GM23338 (cell line): ENCODE measurements around the gene PPP1R12A. TPM values are rescaled to one million over a fixed set of nuclear protein-coding genes. Genes with fewer than 3 reads are reported as not detected.

ENCODE experiments used
- ATAC-seq: fragments of 200-7000 bp; cut with Tn5 transposase; 3 replicates; pipeline ENCODE4 v1.9.1; 2020
- DNase-seq: peaks from one replicate; pipeline ENCODE4 v3.0.0-alpha.2; 2015; ENCODE audit warnings: low spot score
- H2AFZ ChIP-seq: fragments of 200-600 bp; sonication (generic); 2 replicates; pipeline ENCODE4 v1.8.0; 2016; ENCODE audit warnings: antibody characterized with exemption, mild to moderate bottlenecking, moderate library complexity
- H3F3A ChIP-seq: fragments of 200-600 bp; sonication (generic); replicated peaks from 2 replicates; pipeline ENCODE4 v1.8.0; 2017; ENCODE audit warnings: antibody characterized with exemption, mixed run types, low read depth
- H3K27ac ChIP-seq: fragments of 200-600 bp; sonication (generic); 2 replicates; pipeline ENCODE4 v1.6.1; 2016; ENCODE audit warnings: low read depth
- H3K27me3 ChIP-seq: fragments of 200-600 bp; sonication (generic); 2 replicates; pipeline ENCODE4 v1.8.0; 2016; ENCODE audit warnings: mild to moderate bottlenecking, mixed run types, moderate library complexity; ENCODE audit not compliant: insufficient read depth
- H3K36me3 ChIP-seq: fragments of 200-600 bp; sonication (generic); 2 replicates; pipeline ENCODE4 v1.8.0; 2016; ENCODE audit warnings: mild to moderate bottlenecking; ENCODE audit not compliant: insufficient read depth
- H3K4me1 ChIP-seq: fragments of 200-600 bp; sonication (generic); 2 replicates; pipeline ENCODE4 v1.8.0; 2016; ENCODE audit warnings: mild to moderate bottlenecking, moderate library complexity; ENCODE audit not compliant: insufficient read depth
- H3K4me2 ChIP-seq: fragments of 200-600 bp; sonication (generic); 2 replicates; pipeline ENCODE4 v1.7.1; 2017; ENCODE audit warnings: mixed run types
- H3K4me3 ChIP-seq: fragments of 200-600 bp; sonication (generic); 2 replicates; pipeline ENCODE4 v1.6.1; 2016; ENCODE audit warnings: mixed run types
- H3K79me2 ChIP-seq: fragments of 200-600 bp; sonication (generic); replicated peaks from 2 replicates; pipeline ENCODE4 v1.8.0; 2017; ENCODE audit warnings: mild to moderate bottlenecking; ENCODE audit not compliant: insufficient read depth
- H3K9me2 ChIP-seq: fragments of 200-600 bp; sonication (generic); 2 replicates; pipeline ENCODE4 v1.8.0; 2017; ENCODE audit not compliant: insufficient read depth
- H4K20me1 ChIP-seq: fragments of 200-600 bp; sonication (generic); replicated peaks from 2 replicates; pipeline ENCODE4 v1.8.0; 2017; ENCODE audit warnings: mild to moderate bottlenecking; ENCODE audit not compliant: insufficient read depth
- H3K27ac Mint-ChIP-seq: 2 replicates; pipeline ENCODE4 v1.8.0; 2020; ENCODE audit warnings: inconsistent platforms, mild to moderate bottlenecking, moderate library complexity, mixed read lengths
- H3K27me3 Mint-ChIP-seq: 3 replicates; pipeline ENCODE4 v1.8.0; 2022; ENCODE audit warnings: low read depth, mild to moderate bottlenecking, moderate library complexity, mixed read lengths, inconsistent platforms; ENCODE audit not compliant: insufficient read depth, poor library complexity
- H3K36me3 Mint-ChIP-seq: 3 replicates; pipeline ENCODE4 v1.8.0; 2021; ENCODE audit warnings: low read depth, mild to moderate bottlenecking, inconsistent platforms, moderate library complexity, mixed read lengths
- H3K4me1 Mint-ChIP-seq: 3 replicates; pipeline ENCODE4 v1.8.0; 2020; ENCODE audit warnings: mild to moderate bottlenecking, inconsistent platforms, mixed read lengths
- H3K4me3 Mint-ChIP-seq: 3 replicates; pipeline ENCODE4 v1.8.0; 2021; ENCODE audit warnings: moderate library complexity, mild to moderate bottlenecking, inconsistent platforms, mixed read lengths
- H3K9me3 Mint-ChIP-seq: 3 replicates; pipeline ENCODE4 v1.8.0; 2020; ENCODE audit warnings: moderate library complexity, mild to moderate bottlenecking, inconsistent platforms, mixed read lengths
- CREB1 ChIP-seq: fragments of 250-450 bp; sonication (Bioruptor Pico); IDR thresholded peaks from 2 replicates; pipeline ENCODE4 v1.5.0; 2020; ENCODE audit warnings: low read depth, mild to moderate bottlenecking, moderate library complexity
- EZH2 ChIP-seq: fragments of 200-600 bp; sonication (generic); IDR thresholded peaks from one replicate; pipeline ENCODE4 v1.8.0; 2017; ENCODE audit warnings: antibody characterized with exemption, mild to moderate bottlenecking, low read depth; ENCODE audit not compliant: unreplicated experiment
- EZH2phosphoT487 ChIP-seq: fragments of 200-600 bp; sonication (generic); IDR thresholded peaks from one replicate; pipeline ENCODE4 v1.8.1; 2018; ENCODE audit warnings: antibody characterized with exemption; ENCODE audit not compliant: unreplicated experiment
- JUNB ChIP-seq: IDR thresholded peaks from one replicate; pipeline ENCODE4 v1.6.1; 2016; ENCODE audit warnings: antibody characterized with exemption; ENCODE audit not compliant: unreplicated experiment
- NANOG ChIP-seq: IDR thresholded peaks from 2 replicates; pipeline ENCODE4 v1.6.1; 2016; ENCODE audit warnings: antibody characterized with exemption, borderline replicate concordance
- STAT1 ChIP-seq: IDR thresholded peaks from one replicate; pipeline ENCODE4 v1.6.1; 2016; ENCODE audit warnings: antibody characterized with exemption; ENCODE audit not compliant: unreplicated experiment
- ZNF114 ChIP-seq: fragments of 250-450 bp; sonication (Bioruptor Pico); IDR thresholded peaks from 2 replicates; pipeline ENCODE4 v1.5.0; 2020; ENCODE audit warnings: mild to moderate bottlenecking, moderate library complexity
- ZNF331 ChIP-seq: fragments of 250-450 bp; sonication (Bioruptor Pico); IDR thresholded peaks from 2 replicates; pipeline ENCODE4 v1.5.0; 2020; ENCODE audit warnings: low read depth, mild to moderate bottlenecking, moderate library complexity
- polyA plus RNA-seq: library from polyadenylated mRNA; unstranded; fragments of >200 nt; fragmentation: Nextera tagmentation; extraction: Ambion mirVana; gene quantifications from 2 replicates; pipeline ENCODE4 v1.2.1, GENCODE V29; 2016
- total RNA-seq: library from RNA; depleted of rRNA; stranded (reverse); fragments of >200 nt; shearing (Covaris generic); gene quantifications from 2 replicates; pipeline ENCODE4 v1.2.3, GENCODE V29; 2014
- TF ChIP-seq, protein P1 (sequence below): fragments of 250-450 bp; sonication (Bioruptor Pico); IDR thresholded peaks from 2 replicates; pipeline ENCODE4 v1.5.0; 2020; ENCODE audit warnings: mild to moderate bottlenecking, moderate library complexity
- TF ChIP-seq, protein P2 (sequence below), 2 experiments: fragments of 200-600 bp in 1 of 2; sonication (generic) in 1 of 2; conservative IDR thresholded peaks; 2 replicates each; pipeline versions ENCODE4 v1.5.1 to v1.6.1; 2016 to 2017; ENCODE audit warnings: antibody characterized with exemption in 2 of 2, low read depth in 2 of 2, mild to moderate bottlenecking in 2 of 2, moderate library complexity in 1 of 2
- TF ChIP-seq, protein P3 (sequence below): IDR thresholded peaks from one replicate; pipeline ENCODE4 v1.6.1; 2018; ENCODE audit warnings: antibody characterized with exemption; ENCODE audit not compliant: unreplicated experiment
- TF ChIP-seq, protein P4 (sequence below): IDR thresholded peaks from 2 replicates; pipeline ENCODE4 v1.6.1; 2016; ENCODE audit warnings: antibody characterized with exemption

Gene PPP1R12A
- total and polyA plus RNA-seq, 2 experiments from 2014 or later = 91.6 to 146 TPM

DNA sequence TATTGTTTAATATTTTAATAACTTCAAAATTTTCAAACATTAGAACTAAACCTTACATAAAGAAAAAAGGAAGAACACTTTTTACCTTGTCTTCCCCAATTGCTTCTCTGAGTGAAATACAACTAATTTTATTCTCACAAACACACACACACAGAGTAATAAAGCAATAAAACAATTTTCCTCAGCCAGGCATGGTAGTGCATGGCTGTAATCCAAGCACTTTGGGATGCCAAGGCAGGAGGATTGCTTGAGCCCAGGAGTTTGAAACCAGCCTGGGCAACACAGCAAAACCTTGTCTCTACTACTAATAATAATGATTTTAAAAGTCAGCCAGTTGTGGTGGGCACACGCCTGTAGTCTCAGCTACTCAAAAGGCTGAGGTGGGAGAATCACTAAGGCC, 13.1 kb downstream of the PPP1R12A start:
- no peak for DNase-seq
- Mint-ChIP-seq H3K4me3 (no peak overlapping the region), H3K27ac (no peak overlapping the region), H3K9me3 (no peaks in the 10 kb centered on the region), H3K4me1 (peaks cover 23% of the 10 kb centered on the region), H3K27me3 (no peaks in the 10 kb centered on the region), H3K36me3 (no peaks in the 10 kb centered on the region)
- Histone ChIP-seq H3K79me2 (peaks cover 100% of the 10 kb centered on the region), H3K4me3 (no peak overlapping the region), H3K4me2 (no peak overlapping the region), H3K4me1 (peaks cover 7% of the 10 kb centered on the region), H3K9me2 (no peaks in the 10 kb centered on the region), H3K27ac (no peak overlapping the region), H3F3A (no peaks in the 10 kb centered on the region), H3K27me3 (no peaks in the 10 kb centered on the region), H4K20me1 (peaks cover 45% of the 10 kb centered on the region), H2AFZ (no peak overlapping the region), H3K36me3 (no peaks in the 10 kb centered on the region)
- ATAC-seq = no peak
- TF ChIP-seq, protein P1, sequence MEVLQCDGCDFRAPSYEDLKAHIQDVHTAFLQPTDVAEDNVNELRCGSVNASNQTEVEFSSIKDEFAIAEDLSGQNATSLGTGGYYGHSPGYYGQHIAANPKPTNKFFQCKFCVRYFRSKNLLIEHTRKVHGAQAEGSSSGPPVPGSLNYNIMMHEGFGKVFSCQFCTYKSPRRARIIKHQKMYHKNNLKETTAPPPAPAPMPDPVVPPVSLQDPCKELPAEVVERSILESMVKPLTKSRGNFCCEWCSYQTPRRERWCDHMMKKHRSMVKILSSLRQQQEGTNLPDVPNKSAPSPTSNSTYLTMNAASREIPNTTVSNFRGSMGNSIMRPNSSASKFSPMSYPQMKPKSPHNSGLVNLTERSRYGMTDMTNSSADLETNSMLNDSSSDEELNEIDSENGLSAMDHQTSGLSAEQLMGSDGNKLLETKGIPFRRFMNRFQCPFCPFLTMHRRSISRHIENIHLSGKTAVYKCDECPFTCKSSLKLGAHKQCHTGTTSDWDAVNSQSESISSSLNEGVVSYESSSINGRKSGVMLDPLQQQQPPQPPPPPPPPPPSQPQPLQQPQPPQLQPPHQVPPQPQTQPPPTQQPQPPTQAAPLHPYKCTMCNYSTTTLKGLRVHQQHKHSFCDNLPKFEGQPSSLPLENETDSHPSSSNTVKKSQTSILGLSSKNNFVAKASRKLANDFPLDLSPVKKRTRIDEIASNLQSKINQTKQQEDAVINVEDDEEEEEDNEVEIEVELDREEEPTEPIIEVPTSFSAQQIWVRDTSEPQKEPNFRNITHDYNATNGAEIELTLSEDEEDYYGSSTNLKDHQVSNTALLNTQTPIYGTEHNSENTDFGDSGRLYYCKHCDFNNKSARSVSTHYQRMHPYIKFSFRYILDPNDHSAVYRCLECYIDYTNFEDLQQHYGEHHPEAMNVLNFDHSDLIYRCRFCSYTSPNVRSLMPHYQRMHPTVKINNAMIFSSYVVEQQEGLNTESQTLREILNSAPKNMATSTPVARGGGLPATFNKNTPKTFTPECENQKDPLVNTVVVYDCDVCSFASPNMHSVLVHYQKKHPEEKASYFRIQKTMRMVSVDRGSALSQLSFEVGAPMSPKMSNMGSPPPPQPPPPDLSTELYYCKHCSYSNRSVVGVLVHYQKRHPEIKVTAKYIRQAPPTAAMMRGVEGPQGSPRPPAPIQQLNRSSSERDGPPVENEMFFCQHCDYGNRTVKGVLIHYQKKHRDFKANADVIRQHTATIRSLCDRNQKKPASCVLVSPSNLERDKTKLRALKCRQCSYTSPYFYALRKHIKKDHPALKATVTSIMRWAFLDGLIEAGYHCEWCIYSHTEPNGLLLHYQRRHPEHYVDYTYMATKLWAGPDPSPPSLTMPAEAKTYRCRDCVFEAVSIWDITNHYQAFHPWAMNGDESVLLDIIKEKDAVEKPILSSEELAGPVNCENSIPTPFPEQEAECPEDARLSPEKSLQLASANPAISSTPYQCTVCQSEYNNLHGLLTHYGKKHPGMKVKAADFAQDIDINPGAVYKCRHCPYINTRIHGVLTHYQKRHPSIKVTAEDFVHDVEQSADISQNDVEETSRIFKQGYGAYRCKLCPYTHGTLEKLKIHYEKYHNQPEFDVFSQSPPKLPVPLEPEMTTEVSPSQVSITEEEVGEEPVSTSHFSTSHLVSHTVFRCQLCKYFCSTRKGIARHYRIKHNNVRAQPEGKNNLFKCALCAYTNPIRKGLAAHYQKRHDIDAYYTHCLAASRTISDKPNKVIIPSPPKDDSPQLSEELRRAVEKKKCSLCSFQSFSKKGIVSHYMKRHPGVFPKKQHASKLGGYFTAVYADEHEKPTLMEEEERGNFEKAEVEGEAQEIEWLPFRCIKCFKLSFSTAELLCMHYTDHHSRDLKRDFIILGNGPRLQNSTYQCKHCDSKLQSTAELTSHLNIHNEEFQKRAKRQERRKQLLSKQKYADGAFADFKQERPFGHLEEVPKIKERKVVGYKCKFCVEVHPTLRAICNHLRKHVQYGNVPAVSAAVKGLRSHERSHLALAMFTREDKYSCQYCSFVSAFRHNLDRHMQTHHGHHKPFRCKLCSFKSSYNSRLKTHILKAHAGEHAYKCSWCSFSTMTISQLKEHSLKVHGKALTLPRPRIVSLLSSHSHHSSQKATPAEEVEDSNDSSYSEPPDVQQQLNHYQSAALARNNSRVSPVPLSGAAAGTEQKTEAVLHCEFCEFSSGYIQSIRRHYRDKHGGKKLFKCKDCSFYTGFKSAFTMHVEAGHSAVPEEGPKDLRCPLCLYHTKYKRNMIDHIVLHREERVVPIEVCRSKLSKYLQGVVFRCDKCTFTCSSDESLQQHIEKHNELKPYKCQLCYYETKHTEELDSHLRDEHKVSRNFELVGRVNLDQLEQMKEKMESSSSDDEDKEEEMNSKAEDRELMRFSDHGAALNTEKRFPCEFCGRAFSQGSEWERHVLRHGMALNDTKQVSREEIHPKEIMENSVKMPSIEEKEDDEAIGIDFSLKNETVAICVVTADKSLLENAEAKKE = no peak
- TF ChIP-seq ZNF114 (CRISPR knock-in tag) (no peak), CREB1 (CRISPR knock-in tag) (no peak), EZH2 (no peak), JUNB (no peak), STAT1 (no peak), NANOG (no peak), EZH2phosphoT487 (no peak), ZNF331 (CRISPR knock-in tag) (no peak)
- TF ChIP-seq, protein P2, sequence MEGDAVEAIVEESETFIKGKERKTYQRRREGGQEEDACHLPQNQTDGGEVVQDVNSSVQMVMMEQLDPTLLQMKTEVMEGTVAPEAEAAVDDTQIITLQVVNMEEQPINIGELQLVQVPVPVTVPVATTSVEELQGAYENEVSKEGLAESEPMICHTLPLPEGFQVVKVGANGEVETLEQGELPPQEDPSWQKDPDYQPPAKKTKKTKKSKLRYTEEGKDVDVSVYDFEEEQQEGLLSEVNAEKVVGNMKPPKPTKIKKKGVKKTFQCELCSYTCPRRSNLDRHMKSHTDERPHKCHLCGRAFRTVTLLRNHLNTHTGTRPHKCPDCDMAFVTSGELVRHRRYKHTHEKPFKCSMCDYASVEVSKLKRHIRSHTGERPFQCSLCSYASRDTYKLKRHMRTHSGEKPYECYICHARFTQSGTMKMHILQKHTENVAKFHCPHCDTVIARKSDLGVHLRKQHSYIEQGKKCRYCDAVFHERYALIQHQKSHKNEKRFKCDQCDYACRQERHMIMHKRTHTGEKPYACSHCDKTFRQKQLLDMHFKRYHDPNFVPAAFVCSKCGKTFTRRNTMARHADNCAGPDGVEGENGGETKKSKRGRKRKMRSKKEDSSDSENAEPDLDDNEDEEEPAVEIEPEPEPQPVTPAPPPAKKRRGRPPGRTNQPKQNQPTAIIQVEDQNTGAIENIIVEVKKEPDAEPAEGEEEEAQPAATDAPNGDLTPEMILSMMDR (conservative IDR thresholded peaks at IDR 0.05; ENCODE audit: low read depth in 2 of 2) = no peak
- TF ChIP-seq, protein P3, sequence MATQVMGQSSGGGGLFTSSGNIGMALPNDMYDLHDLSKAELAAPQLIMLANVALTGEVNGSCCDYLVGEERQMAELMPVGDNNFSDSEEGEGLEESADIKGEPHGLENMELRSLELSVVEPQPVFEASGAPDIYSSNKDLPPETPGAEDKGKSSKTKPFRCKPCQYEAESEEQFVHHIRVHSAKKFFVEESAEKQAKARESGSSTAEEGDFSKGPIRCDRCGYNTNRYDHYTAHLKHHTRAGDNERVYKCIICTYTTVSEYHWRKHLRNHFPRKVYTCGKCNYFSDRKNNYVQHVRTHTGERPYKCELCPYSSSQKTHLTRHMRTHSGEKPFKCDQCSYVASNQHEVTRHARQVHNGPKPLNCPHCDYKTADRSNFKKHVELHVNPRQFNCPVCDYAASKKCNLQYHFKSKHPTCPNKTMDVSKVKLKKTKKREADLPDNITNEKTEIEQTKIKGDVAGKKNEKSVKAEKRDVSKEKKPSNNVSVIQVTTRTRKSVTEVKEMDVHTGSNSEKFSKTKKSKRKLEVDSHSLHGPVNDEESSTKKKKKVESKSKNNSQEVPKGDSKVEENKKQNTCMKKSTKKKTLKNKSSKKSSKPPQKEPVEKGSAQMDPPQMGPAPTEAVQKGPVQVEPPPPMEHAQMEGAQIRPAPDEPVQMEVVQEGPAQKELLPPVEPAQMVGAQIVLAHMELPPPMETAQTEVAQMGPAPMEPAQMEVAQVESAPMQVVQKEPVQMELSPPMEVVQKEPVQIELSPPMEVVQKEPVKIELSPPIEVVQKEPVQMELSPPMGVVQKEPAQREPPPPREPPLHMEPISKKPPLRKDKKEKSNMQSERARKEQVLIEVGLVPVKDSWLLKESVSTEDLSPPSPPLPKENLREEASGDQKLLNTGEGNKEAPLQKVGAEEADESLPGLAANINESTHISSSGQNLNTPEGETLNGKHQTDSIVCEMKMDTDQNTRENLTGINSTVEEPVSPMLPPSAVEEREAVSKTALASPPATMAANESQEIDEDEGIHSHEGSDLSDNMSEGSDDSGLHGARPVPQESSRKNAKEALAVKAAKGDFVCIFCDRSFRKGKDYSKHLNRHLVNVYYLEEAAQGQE = no peak
- TF ChIP-seq, protein P4, sequence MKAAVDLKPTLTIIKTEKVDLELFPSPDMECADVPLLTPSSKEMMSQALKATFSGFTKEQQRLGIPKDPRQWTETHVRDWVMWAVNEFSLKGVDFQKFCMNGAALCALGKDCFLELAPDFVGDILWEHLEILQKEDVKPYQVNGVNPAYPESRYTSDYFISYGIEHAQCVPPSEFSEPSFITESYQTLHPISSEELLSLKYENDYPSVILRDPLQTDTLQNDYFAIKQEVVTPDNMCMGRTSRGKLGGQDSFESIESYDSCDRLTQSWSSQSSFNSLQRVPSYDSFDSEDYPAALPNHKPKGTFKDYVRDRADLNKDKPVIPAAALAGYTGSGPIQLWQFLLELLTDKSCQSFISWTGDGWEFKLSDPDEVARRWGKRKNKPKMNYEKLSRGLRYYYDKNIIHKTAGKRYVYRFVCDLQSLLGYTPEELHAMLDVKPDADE = no peak
